Measurements from ENCODE around the gene TLN1.

GRCh38 chr9:35706951-35707350 is 25.0 kb downstream of the TLN1 start:
- TF ChIP-seq CTCF (conservative IDR thresholded peaks at IDR 0.05; ENCODE audit: low read depth, low read length) (no peak), EZH2 (IDR thresholded peaks at IDR 0.05; ENCODE audit: borderline replicate concordance, low read depth, low read length, poor library complexity, severe bottlenecking) (no peak)

Measured in A673 (cell line).